ENCODE data around the gene KLF16.

The KLF16 gene

DNA sequence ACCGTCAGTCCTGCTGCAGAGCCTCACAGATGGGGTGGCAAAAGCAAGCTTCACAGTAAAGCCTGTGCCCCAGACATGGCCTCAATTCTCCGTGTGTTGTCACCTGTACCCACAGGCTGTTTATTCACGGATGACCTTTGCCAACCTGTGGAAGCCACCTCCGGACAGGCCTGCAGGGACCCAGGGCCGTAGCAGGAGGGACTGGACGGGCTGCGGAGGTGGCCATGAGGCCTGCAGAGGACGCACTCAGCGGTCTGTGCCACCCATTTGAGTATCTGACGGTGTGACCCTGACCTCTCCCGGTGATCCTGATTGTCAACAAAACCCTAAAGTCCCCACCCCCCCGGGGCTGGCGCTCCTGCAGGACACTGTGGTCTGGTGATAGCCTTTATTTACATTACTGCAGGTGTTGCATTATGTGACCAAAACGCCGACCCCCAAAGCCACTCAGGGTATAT lies 7.8 kb upstream of the KLF16 start:
- DNase-seq (ENCODE audit: extremely low read depth in 1 of 2, low read depth in 1 of 2): no peak

DNA sequence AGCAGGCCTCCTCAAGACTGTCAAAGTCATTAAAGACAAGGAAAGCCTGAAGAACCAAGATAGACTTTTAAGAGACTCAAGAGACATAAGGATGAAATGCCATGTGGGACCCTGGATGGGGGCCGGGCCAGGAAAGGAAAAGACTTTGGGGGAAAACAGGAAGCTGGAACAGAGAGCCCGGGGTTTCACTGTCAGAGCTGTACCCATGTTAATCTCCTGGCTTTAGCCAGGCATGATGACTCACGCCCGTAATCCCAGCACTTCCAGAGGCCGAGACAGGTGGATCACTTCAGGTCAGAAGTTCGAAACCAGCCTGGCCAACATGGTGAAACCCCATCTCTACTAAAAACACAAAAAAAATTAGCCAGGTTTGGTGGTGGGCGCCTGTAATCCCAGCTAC lies 5.6 kb upstream of the KLF16 start:
- DNase-seq (ENCODE audit: extremely low read depth in 1 of 2, low read depth in 1 of 2): no peak

DNA sequence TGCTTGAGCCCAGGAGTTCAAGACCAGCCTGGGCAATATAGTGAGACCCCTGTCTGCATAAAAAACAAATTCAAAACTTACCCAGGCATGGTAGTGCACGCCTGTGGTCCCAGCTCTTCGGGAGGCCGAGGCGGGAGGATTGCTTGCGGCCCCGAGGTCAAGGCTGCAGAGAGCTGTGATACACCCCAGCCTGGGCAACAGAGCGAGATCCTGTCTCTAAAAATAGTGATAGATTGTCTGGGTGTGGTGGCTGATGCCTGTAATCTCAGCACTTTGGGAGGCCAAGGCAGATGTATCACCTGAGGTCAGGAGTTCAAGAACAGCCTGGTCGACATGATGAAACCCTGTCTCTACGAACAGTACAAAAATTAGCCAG lies 4.0 kb upstream of the KLF16 start:
- no peak for DNase-seq (ENCODE audit: extremely low read depth in 1 of 2, low read depth in 1 of 2)

DNA sequence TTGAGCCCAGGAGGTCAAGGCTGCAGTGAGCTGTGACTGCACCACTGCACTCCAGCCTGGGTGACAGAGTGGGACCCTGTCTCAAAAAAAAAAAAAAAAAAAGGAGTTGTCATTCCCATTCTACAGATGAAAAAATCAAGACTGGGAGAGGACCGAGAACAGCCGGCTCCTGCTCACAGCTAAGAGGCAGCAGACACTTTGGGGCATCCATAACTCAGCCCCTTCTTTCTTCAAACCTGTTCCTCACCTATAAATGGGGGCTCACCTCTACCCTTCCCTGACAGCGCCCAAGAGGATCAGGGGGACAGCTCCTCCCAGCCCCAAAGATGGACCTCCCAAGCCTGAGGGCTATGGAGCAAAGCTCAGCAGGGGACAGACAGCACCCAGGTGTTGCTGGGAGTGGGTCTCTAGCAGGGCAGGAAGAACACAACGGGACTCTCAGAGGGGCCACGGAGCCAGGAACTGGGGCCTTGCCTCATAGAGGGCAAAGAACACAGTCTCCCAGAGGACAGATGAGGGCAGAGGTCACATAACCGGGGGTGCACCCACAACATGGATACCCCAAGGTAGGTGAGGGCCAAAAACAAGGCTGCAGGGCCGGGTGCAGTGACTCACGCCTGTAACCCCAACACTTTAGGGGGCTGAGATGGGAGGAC lies 3.4 kb upstream of the KLF16 start:
- no peak for DNase-seq (ENCODE audit: extremely low read depth in 1 of 2, low read depth in 1 of 2)

DNA sequence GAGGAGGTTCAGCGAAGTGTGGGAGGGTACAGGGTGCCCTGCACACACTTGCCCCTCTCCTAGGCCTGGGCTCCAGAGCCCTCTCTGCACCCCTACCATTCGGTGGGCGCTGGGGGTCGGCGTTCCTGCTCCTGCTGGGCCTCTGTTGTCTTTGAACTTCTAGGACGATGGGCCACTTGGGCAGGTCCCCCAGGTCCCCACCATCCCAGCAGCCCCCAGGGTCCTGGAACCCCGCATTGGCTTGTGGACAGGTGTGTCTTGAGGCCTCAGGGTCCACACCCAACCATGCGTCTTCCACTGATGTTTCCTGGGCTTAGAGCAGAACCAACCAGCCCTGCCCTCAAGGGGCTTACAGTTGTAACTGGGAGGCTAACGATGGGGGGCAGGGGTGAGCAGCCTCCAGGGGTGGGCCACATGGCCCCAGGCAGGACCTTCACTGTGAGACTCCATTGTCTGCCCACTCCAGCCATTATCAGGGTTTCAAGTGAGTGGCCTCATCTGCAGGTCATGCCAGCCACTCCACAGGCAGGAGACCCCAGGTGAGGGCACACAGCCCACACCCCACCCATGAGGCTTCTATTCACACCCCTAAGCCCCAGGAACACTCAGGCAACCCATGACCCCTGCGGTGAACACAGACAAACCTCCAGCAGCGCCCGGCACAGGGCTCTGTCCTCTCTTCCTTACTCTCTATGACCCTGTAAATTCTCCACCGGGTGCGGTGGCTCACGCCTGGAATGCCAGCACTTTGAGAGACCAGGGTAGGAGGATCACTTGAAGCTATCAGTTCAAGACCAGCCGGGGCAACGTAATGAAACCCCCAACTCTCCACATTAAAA lies 2.0 kb upstream of the KLF16 start:
- no peak for DNase-seq (ENCODE audit: extremely low read depth in 1 of 2, low read depth in 1 of 2)

DNA sequence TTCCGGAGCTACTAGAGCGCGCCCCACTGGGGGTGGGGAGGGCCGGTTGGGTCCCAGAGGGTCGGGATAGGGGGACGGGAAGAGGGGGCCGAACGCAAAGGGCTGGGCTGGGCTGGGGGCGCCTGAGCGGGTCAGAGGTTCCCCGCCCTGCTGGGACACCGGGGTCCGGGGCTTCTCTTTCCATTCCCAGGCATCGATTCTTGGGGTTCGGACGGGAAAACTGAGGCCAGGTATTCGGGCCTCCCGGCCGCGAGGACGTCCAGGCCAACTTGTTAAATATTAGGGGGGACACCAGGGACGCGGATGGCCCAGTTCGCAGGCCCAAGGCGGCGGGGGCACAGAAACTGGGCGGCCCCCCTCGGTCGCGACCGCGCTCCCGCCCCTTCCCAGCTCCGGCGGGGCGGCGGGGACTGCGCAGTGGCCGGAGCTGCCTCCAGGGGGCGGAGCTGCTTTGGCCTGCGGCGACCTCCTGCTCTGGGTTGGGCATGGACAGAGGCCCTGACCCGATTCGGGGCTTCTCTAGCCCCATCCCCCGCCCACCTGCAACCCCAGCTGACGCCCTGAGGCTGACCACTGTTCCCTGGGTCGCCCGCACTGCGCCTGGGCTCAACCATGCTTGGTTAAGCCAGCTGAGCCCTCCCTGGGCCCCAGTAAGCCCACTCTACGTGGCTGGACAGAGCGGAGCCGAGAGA lies 1.2 kb upstream of the KLF16 start:
- DNase-seq (ENCODE audit: extremely low read depth in 1 of 2, low read depth in 1 of 2): peak in 1 of 2 donors; percentile 48

DNA sequence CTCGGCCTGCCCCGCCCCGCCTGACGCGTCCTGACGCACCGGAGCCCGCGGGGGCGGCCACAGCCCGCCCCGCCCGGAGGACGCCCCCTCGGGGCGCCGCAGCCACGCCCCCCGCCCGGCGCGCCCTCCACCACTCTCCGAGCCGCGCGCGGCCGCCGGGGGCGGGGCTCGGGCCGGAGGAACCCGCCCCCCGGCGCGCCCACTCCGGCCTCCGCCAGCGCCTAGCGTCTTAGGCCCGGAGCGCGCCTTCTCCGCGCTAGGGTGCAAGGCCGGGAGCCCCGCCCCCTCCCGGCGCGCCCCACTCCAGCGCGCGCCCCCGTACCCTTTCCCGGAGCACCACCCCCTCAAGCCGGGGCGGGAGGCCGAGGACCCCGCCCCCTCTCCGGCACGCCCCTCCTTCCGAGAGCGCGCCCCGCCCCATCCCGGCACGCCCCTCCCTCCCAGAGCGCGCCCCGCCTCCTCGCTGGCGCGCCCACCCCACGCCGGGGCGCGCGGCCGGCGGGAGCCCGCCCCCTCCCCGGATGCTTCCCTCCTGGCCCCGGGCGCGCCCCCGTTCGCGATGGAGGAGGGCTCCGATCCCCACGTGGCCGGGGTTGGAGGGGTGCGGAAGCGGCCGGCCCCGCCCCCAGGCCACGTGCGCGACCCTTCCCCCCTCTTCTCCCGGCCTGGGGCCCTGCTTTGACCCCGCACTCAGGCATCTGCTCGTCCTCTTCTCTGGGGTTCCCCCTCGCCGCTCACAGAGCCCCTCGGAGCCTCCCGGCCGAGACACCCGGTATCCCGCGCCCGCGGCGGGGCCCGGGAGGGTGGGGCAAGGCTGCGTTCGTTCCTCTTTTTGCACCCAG lies 480 bp upstream of the KLF16 start:
- DNase-seq (ENCODE audit: extremely low read depth in 1 of 2, low read depth in 1 of 2): peak; percentile 78 to 88

DNA sequence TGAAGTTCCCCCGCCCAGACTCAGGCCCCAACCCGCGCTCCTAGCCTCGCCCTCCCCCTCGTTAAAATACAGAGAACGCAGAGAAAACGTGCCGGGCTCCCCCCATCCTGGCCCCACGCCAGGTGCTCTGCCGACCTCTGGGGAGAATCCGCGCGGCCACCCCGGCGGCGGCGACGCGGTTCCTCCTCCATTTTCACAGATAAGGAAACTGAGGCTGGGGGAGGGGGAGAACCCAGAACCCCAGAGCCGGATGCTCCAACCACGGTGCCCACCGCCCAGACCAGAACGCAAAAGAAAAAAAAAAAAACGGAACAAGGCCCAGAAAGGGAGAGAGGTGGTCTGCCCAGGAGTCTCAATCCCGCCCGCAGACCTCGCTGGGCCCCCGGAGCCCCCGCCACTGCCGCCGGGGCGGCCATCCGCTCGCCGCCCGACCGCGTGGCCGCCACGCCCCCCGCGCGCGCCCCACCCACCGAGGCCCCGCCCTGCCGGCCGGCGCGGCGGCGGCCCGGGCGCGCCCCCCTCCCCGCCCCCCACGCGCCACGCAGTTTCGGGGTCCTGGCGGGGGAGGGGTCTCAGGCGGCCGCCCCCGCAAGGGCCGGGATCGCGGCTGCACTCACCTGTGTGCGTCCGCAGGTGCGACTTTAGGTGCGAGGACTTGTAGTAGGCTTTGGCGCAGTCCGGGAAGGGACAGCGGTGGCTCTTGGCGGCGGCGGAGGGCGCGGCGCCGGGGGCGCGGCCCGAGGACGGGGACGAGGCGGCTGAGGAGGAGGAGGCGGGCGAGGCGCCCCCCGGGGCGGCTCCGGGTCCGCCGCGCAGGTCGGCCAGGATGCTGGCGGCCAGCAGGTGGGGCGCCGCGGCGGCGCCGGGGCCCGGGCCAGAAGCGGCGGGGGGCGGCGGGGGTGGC lies 703 bp downstream of the KLF16 start:
- DNase-seq (ENCODE audit: extremely low read depth in 1 of 2, low read depth in 1 of 2): peak in 1 of 2 donors; percentile 42

DNA sequence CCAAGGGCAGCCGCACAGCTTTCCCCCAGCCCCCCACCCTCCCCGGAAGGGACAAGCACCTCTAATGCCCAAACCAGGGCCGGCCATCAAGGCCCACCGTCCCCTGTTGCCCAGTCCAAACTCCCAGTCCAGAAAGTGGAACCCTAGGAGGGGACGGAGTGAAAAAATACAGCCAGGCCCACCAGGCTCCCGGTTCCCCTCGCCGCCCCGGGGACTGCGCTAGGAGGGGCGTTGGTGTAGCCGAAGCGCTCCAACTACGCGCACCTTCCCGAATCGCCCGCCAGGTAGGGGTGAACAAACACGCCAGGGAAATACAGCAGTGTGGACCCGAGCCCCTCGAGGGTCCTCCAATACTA lies 1.3 kb downstream of the KLF16 start:
- no peak for DNase-seq (ENCODE audit: extremely low read depth in 1 of 2, low read depth in 1 of 2)

DNA sequence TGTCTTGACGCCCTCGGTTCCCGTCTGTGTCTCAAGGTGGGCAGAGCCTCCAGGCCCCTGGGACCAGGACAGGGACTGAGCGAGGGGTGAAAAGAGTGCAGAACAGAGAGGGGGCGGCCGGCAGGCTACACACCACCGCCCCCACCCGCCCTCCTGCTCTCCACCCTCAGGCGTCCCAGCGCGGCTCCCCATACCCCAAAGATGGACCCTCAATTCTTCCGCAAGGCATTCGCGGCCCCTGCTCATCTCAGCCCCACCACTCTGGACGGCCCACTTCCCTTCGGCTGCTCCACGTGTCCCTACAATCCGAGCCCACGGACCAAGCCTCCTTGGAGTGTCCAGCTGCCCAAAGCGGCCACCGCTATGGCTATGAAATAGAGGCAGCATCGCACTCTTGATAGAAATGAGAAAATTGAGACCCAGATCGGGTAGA lies 1.8 kb downstream of the KLF16 start:
- no peak for DNase-seq (ENCODE audit: extremely low read depth in 1 of 2, low read depth in 1 of 2)

DNA sequence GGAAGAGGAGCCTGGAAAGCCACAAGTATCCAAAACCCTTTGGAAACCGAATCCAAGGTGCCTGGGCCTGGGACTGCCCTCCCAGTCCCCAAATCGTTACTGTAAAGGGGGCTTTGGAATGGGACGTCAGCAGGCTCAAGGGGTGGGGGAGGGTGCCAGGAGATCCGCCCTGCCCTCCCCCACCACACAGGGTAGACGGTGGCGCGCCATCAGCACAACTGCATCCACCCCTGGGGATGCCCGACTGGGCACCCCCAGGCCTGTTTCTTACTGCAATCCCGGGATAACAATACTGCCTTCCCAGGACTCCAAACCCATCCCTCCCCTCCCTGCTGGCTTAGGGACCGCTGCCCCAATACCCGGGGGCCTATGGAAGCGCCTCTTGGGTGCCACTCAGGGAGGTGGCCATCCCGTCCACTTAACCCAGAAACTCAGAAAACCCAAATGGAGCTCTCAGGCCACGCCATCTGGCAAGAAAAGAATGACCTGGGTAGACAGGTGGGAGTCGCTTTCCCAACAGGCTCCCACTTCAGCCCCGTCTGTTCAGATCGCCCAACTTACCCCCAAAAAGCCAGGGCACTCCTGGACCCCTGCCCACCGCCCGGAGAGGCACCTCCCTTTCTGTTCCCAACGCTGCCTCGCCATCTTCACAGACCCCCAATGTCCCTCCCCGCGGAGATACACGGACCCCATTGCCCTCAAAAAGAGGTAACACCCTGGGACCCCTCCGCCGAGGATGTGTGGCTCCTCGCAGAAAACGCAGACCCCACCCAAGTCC lies 2.4 kb downstream of the KLF16 start:
- DNase-seq (ENCODE audit: extremely low read depth in 1 of 2, low read depth in 1 of 2): no peak

DNA sequence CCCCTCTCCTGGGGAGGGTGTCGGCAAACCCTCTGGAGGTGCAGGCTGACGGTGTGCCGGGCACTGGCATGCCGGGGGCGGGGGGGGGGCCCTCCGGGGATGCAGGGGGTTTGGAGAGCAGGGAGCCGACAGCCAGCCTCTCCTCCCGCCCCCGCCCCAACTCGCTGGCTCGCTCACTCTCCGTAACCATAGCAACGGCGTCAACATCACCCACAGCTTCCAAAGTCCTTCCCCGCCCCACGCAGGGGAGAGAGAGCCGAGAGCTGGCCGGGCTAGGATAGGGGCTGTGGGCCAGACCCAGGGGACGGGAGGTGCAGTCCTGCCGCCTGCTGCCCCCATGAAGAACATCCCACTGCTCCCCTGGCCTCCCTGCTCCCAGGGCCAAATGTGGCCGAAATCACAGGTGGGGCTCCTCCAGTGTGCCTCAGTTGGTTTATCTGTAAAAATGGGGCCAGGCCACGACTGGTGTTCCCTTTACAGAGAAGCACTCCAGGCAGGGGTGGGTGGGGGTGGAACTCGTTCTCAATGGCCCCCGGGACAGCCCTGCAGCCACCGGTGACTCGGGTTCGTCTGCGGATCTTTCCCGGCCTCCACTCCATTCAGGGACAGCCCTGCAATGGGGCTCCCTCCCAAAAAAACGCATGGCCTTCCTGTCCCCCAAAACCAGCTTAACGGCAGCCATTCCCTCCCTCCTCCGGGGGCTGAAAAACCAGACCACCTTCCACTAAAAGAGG lies 3.2 kb downstream of the KLF16 start:
- no peak for DNase-seq (ENCODE audit: extremely low read depth in 1 of 2, low read depth in 1 of 2)

DNA sequence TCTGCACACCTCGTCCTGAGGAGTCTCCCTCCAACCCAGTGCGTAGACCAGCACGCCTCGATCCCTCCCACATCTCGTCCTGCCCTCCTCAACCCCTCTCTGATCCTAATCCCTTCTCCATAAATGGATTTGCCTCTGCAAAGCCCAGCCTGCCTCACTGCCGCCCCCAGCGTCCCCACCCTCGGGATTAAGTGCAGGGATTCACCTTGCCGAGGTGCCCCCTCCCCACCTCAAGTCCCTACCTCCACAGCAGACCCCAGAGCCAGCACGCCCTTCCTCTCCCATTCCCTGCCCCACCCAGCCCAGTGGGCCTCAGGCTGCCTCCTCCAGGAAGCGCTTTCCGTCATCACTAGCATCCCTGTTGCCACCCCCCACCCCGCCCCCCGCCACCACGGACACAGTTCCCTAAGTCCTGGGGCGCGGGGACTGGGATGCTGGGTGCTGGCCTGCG lies 4.0 kb downstream of the KLF16 start:
- no peak for DNase-seq (ENCODE audit: extremely low read depth in 1 of 2, low read depth in 1 of 2)

DNA sequence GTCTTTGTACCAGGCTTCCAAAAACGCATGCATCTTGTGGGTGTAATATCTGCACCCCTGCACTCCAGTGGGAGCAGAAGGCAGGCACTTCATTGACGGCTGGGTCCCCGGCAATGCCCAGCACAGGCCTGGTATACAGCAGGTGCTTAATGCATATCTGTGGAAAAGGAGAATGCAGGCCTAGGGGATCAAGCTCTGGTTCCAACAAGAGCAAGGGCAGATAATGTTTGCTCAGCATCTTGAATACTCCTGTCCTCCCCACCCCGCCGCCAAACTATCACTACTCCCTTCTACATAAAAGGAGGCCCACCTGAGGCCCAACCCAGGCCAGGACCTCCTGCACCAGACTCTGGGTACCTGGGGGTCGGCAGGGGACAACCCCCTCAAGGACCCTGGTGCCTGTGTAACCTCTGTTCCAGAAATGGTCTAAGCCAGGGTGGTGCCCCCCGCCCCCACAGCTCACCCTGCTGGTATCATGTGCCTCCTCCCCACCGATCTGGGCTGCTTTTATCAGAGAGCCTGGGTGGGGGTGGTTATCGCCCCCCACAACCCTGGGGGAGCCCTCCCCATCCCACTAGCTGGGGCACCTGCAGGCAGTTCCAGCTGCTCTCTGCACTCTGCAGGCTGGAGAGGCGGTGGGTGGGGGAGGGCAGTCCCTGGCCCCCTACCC lies 4.8 kb downstream of the KLF16 start:
- no peak for DNase-seq (ENCODE audit: extremely low read depth in 1 of 2, low read depth in 1 of 2)

DNA sequence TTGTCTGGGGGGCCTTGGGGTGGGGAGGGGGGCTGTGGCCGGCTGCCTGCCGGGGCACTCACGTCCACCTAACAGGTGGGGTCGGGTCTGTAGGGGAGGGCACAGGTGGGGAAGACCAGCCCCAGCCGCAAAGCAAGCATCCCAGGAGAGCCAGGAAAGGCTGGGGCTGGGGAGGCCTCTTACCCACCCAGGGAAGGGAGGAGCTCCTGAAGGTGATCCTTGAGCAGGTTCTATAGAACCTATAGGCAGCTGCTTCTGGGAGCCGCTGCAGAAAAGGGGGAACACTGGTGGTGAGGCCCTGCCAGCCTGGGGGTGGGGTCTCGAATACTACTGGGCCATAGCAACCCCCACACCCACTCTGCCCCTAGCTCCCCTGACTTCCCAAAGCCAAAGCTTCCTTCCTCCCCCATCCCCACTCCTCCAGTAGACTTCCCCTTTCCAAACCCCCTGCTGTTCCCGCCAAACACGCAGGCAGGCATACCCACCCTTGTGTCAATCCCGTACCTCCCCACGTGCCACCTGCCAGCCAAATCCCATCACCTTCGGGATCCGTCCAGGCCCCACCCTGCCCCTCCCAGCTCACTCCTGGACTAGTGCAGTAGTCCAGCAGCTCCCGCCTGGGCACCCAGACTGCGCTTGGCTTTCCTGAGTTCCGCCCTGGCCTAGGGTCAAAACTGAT lies 5.6 kb downstream of the KLF16 start:
- DNase-seq (ENCODE audit: extremely low read depth in 1 of 2, low read depth in 1 of 2): no peak

DNA sequence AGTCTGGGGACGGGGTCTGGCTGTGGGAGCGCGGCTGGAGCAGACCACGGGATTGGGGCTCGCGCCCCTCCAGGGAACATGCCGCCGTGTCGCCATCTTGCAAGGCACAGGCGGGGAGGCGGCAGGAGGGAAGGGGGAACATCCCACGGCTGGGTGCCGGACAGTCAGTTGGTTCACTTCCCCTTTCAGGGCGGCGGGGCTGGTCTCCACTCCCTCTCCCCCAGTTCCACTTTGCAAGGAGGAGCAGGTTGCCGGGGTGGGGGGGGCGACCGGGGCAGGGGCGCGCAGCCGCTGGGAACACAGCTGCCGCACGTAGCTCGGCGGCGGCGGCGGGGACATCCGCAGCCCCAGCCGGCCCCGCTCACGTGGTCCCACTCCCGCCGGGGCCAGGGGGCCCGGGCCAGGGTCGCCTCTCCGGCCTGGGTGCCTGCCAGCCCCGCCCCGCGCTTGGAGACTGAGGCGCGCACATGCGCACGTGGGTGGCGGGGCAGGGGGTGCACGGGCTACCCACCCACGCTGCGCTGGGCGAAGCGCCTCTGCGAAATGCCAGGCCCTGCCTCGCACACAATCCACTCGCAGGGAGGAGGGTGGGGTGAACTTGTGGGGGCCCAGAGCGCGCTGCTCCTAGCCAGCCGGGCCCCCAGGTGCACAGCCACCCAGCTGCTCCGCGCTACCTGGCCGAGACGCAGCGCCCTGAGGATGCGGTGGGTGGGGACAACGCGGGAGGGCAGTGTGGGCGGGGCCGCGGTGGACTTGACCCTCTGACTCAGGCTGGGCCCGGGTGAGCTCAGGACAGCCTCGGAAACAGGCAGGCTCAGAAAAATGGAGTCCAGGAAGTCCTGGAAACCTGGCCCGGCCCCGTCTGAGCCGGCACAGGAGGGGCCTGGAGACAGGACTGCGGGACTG lies 6.4 kb downstream of the KLF16 start:
- DNase-seq (ENCODE audit: extremely low read depth in 1 of 2, low read depth in 1 of 2): no peak
